Measurements from ENCODE around the gene KRT16.
"Not testable (repeated sequence)": the region's sequence is repeated elsewhere in the genome, so short reads cannot be mapped to it uniquely, and the experiment has no call there.

KRT16 gene

GRCh38 chr17:41625602-41626001 is 13.0 kb upstream of the KRT16 start:
- no peak for TF ChIP-seq CTCF (IDR thresholded peaks at IDR 0.05; ENCODE audit: extremely low read depth, insufficient read depth, missing control alignments)
- DNase-seq (ENCODE audit: low spot score): no peak
- in situ Hi-C loops (cut with MboI; ENCODE audit: low pct_unique_long_range_greater_than_20kb, low sequenced_read_pairs, unreplicated experiment): no loop called here

GRCh38 chr17:41624208-41625101 is 11.9 kb upstream of the KRT16 start, which contains the start of gene KRT17:
Gene KRT17 (minus strand): TSS chr17:41624575. CDS start chr17:41624509, 66 bp downstream.
- TF ChIP-seq CTCF (IDR thresholded peaks at IDR 0.05; ENCODE audit: extremely low read depth, insufficient read depth, missing control alignments): no peak
- in situ Hi-C loops (cut with MboI; ENCODE audit: low pct_unique_long_range_greater_than_20kb, low sequenced_read_pairs, unreplicated experiment): no loop called here
- no peak for DNase-seq (ENCODE audit: low spot score)

- in situ Hi-C loops (cut with MboI; ENCODE audit: low pct_unique_long_range_greater_than_20kb, low sequenced_read_pairs, unreplicated experiment); DNase-seq (ENCODE audit: low spot score): not testable (repeated sequence)
Observed at GRCh38 chr17:41623184-41623861, 10.8 kb upstream of the KRT16 start.

GRCh38 chr17:41622340-41623183 is 10.0 kb upstream of the KRT16 start:
- DNase-seq (ENCODE audit: low spot score); in situ Hi-C loops (cut with MboI; ENCODE audit: low pct_unique_long_range_greater_than_20kb, low sequenced_read_pairs, unreplicated experiment): not testable (repeated sequence)

- no peak for DNase-seq (ENCODE audit: low spot score)
- no peak for TF ChIP-seq CTCF (IDR thresholded peaks at IDR 0.05; ENCODE audit: extremely low read depth, insufficient read depth, missing control alignments)
- in situ Hi-C loops (cut with MboI; ENCODE audit: low pct_unique_long_range_greater_than_20kb, low sequenced_read_pairs, unreplicated experiment): no loop called here
Observed at GRCh38 chr17:41621916-41622315, 9.3 kb upstream of the KRT16 start.

GRCh38 chr17:41621435-41621817 is 8.9 kb upstream of the KRT16 start:
- in situ Hi-C loops (cut with MboI; ENCODE audit: low pct_unique_long_range_greater_than_20kb, low sequenced_read_pairs, unreplicated experiment); DNase-seq (ENCODE audit: low spot score): not testable (repeated sequence)

GRCh38 chr17:41620583-41621434 is 8.2 kb upstream of the KRT16 start:
- TF ChIP-seq CTCF (IDR thresholded peaks at IDR 0.05; ENCODE audit: extremely low read depth, insufficient read depth, missing control alignments): no peak
- DNase-seq (ENCODE audit: low spot score): no peak
- in situ Hi-C loops (cut with MboI; ENCODE audit: low pct_unique_long_range_greater_than_20kb, low sequenced_read_pairs, unreplicated experiment): no loop called here

GRCh38 chr17:41619927-41620582 is 7.5 kb upstream of the KRT16 start:
- in situ Hi-C loops (cut with MboI; ENCODE audit: low pct_unique_long_range_greater_than_20kb, low sequenced_read_pairs, unreplicated experiment); DNase-seq (ENCODE audit: low spot score): not testable (repeated sequence)
